GM12892 (cell line): Measurements from ENCODE around the gene ZMYND19.

ENCODE experiments used
- POLR2A ChIP-seq: IDR thresholded peaks from 2 replicates; pipeline ENCODE4 v1.6.1; 2011; ENCODE audit warnings: low read depth, low read length, control low read depth
- POLR2AphosphoS5 ChIP-seq: IDR thresholded peaks from 2 replicates; pipeline ENCODE4 v1.6.1; 2011; ENCODE audit warnings: low read depth, low read length, control low read depth

- TF ChIP-seq POLR2AphosphoS5 (no peak), POLR2A (no peak)
Observed at GRCh38 chr9:137588311-137588710, 2.0 kb downstream of the ZMYND19 start.
